ENCODE data around the gene KHDC3L. TPM values are rescaled to one million over a fixed set of nuclear protein-coding genes. Genes with fewer than 3 reads are reported as not detected.

The KHDC3L gene

Small RNA genes lying within 50 kb of the gene (small RNA-seq; reads per million reads assigned to genes)
- gene RPL39P3 (ENCODE audit: insufficient read depth), result not detected
